Breast epithelium (tissue), 4 donors: Measurements from ENCODE around the gene M1AP. TPM values are rescaled to one million over a fixed set of nuclear protein-coding genes. Genes with fewer than 3 reads are reported as not detected.
A peak's percentile ranks its signal among the peaks of the same experiment; 100 is the strongest.

Experiments
- DNase-seq, 2 donors: peaks; one replicate each; pipeline ENCODE4 v3.0.0-alpha.2; 2019; ENCODE audit warnings: low spot score in 2 of 2
- H3K27ac ChIP-seq, 2 donors: fragments of 200-600 bp; sonication (generic) in 1 of 2; one replicate each; pipeline ENCODE4 v1.5.1; 2016 to 2019; ENCODE audit warnings: mild to moderate bottlenecking in 1 of 2
- H3K27me3 ChIP-seq, 2 donors: fragments of 200-600 bp; sonication (generic) in 1 of 2; one replicate each; pipeline versions ENCODE4 v1.5.1 to v1.6.0; 2017 to 2019; ENCODE audit warnings: control low read depth in 1 of 2, mild to moderate bottlenecking in 1 of 2
- H3K36me3 ChIP-seq: fragments of 200-600 bp; one replicate; pipeline ENCODE4 v1.5.1; 2019
- H3K4me1 ChIP-seq, 2 donors: fragments of 200-600 bp; sonication (generic); one replicate each; pipeline ENCODE4 v1.5.1; 2016 to 2019; ENCODE audit warnings: control low read depth in 1 of 2
- H3K4me3 ChIP-seq, 3 donors: fragments of 200-600 bp; sonication (generic); 1 replicate in 2 of 3; 2 replicates in 1 of 3; pipeline ENCODE4 v1.5.1; 2016 to 2019; ENCODE audit warnings: mild to moderate bottlenecking in 3 of 3, moderate library complexity in 2 of 3
- H3K9me3 ChIP-seq, 2 donors: fragments of 200-600 bp; sonication (generic) in 1 of 2; one replicate each; pipeline ENCODE4 v1.5.1; 2016 to 2019; ENCODE audit warnings: control low read depth in 1 of 2
- POLR2A ChIP-seq: fragments of 450-650 bp; IDR thresholded peaks from one replicate; pipeline ENCODE4 v1.6.1; 2016; ENCODE audit warnings: antibody characterized with exemption, mild to moderate bottlenecking, moderate library complexity
- POLR2AphosphoS5 ChIP-seq, 3 donors: sonication (generic); formaldehyde crosslinking; IDR thresholded peaks; one replicate each; pipeline ENCODE4 v1.6.1; 2017; ENCODE audit warnings: antibody characterized with exemption in 3 of 3
- intact Hi-C: fragments of 100-400 bp; cut with DNase I; formaldehyde crosslinking; loops from one replicate; pipeline ENCODE4 v1.15.1; 2023; ENCODE audit warnings: low total_unique reads
- total RNA-seq, 3 donors: library from RNA; depleted of rRNA; stranded (reverse); fragments of >200 nt; gene quantifications; one replicate each; pipeline ENCODE4 v1.1.0, GENCODE V29; 2016
- TF ChIP-seq, protein P1 (sequence below), 3 donors: fragments of 450-650 bp; IDR thresholded peaks; one replicate each; pipeline ENCODE4 v1.5.1; 2016 to 2017; ENCODE audit warnings: antibody characterized with exemption in 3 of 3, mild to moderate bottlenecking in 3 of 3, moderate library complexity in 3 of 3

Gene M1AP
- total RNA-seq, 3 donors from 2014 or later: 0.29 to 3.4 (median 0.66) TPM

DNA sequence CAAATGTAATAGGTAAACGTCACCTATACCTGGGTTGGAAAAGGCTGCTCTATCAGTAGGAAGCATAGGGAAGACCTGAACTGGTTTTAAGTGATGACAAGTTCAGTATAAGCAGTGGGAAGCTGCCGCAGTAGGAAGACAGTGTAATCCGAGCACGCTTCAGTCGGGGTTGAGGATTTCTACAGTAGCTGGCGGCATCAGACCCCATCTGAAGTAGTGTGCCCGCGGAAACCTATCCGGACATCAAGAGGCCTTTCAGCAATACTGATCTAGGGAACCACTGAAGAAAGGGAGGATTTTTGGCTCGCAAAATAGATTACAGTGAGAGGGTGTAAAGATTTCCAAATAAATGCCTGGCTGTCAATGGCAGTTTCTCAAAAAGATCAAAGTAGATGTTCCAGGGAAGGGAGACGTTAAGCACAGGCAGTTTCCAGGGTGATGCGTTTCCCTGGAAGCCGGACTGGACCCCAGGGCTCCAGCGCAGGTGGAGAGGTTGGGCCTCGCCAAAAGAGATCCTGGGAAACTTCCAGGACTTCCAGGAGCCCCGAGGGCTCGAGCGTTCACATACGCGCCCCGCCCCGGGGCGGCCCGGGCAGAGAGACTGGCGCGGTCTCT, 99.7 kb downstream of the M1AP start:
- intact Hi-C loops: no loop called here
- Histone ChIP-seq H3K27ac (peak overlapping the region; percentile 75 to 79), H3K36me3 (no peaks in the 10 kb centered on the region), H3K27me3 (no peaks in the 10 kb centered on the region), H3K9me3 (no peaks in the 10 kb centered on the region), H3K4me3 (peak overlapping the region; percentile 51 to 83 (median 68)), H3K4me1 (no peaks in the 10 kb centered on the region)
- no peak for DNase-seq
- TF ChIP-seq POLR2A: no peak
- no peak for TF ChIP-seq POLR2AphosphoS5 (IDR thresholded peaks at IDR 0.05)
- TF ChIP-seq, protein P1, sequence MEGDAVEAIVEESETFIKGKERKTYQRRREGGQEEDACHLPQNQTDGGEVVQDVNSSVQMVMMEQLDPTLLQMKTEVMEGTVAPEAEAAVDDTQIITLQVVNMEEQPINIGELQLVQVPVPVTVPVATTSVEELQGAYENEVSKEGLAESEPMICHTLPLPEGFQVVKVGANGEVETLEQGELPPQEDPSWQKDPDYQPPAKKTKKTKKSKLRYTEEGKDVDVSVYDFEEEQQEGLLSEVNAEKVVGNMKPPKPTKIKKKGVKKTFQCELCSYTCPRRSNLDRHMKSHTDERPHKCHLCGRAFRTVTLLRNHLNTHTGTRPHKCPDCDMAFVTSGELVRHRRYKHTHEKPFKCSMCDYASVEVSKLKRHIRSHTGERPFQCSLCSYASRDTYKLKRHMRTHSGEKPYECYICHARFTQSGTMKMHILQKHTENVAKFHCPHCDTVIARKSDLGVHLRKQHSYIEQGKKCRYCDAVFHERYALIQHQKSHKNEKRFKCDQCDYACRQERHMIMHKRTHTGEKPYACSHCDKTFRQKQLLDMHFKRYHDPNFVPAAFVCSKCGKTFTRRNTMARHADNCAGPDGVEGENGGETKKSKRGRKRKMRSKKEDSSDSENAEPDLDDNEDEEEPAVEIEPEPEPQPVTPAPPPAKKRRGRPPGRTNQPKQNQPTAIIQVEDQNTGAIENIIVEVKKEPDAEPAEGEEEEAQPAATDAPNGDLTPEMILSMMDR (IDR thresholded peaks at IDR 0.05): no peak

DNA sequence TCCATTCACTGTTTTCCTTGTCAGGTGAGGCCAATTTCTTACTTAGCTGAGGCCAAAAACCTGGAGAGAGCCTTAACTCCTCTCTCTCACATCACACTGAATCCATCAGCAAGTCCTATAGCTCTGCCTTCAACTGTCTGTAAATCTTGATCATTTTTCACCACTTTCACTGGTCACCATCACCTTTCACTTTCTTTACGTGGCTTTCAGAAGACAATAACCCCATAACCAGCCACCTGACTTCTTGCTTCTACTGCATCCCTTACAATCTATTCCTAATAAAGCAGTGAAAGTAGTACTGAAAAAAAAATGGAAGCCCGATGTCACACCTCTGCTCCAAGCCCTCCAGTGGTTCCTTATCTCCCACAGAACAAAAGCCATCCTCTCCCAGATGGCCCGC, 102.1 kb downstream of the M1AP start:
- Histone ChIP-seq H3K4me3 (no peak overlapping the region), H3K27ac (no peak overlapping the region), H3K4me1 (no peaks in the 10 kb centered on the region), H3K27me3 (no peaks in the 10 kb centered on the region), H3K9me3 (no peaks in the 10 kb centered on the region), H3K36me3 (no peaks in the 10 kb centered on the region)
- DNase-seq: no peak
- TF ChIP-seq, protein P1 (IDR thresholded peaks at IDR 0.05): no peak
- TF ChIP-seq POLR2AphosphoS5 (IDR thresholded peaks at IDR 0.05) (no peak), POLR2A (no peak)
- intact Hi-C loops: no loop called here

DNA sequence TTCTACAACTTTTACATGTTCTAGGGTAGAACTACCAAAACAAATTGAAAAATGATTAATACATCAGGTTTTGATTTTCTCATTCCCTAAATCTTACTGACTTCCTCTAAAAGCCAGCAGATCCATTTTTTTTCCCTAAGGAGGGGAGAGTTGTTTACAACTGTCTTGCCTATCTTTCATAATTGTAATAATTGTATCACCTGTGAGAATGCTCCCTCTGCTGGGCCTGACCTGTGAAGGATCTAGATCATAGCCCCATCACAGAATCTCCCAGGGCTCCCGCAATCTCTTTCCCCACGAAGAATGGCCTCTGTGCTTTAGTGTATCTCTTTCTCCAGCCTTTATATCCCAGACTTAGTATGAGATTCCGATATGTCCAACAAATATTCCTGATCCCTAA, 103.5 kb downstream of the M1AP start:
- Histone ChIP-seq H3K4me3 (no peak overlapping the region), H3K4me1 (no peaks in the 10 kb centered on the region), H3K36me3 (no peaks in the 10 kb centered on the region), H3K9me3 (no peaks in the 10 kb centered on the region), H3K27me3 (no peaks in the 10 kb centered on the region), H3K27ac (no peak overlapping the region)
- TF ChIP-seq POLR2A: no peak
- no peak for TF ChIP-seq POLR2AphosphoS5 (IDR thresholded peaks at IDR 0.05)
- TF ChIP-seq, protein P1 (IDR thresholded peaks at IDR 0.05): no peak
- no peak for DNase-seq
- intact Hi-C loops: no loop called here

DNA sequence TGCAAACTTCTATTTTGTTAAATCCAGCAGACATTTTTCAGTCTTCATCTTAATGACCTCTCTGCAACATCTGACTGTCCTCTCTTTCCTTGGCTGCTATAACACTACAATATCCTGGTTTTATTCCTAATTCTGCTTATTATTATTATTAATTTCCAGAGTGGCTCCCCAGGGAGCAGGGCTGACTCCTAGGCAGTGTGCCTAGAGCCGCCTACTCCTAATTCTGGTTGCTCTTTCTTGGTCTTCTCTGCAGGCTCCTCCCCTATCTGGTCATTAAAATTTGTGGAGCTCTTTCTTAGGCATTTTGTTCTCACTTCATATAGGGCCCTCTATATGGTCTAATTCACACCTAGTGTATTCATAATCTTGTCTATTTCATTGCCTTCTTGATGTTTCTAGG, 105.2 kb downstream of the M1AP start:
- Histone ChIP-seq H3K4me3 (no peak overlapping the region), H3K9me3 (no peaks in the 10 kb centered on the region), H3K36me3 (no peaks in the 10 kb centered on the region), H3K27ac (no peak overlapping the region), H3K27me3 (no peaks in the 10 kb centered on the region), H3K4me1 (no peaks in the 10 kb centered on the region)
- TF ChIP-seq POLR2A: no peak
- TF ChIP-seq POLR2AphosphoS5 (IDR thresholded peaks at IDR 0.05): no peak
- TF ChIP-seq, protein P1 (IDR thresholded peaks at IDR 0.05): no peak
- intact Hi-C loops: no loop called here
- DNase-seq: no peak

DNA sequence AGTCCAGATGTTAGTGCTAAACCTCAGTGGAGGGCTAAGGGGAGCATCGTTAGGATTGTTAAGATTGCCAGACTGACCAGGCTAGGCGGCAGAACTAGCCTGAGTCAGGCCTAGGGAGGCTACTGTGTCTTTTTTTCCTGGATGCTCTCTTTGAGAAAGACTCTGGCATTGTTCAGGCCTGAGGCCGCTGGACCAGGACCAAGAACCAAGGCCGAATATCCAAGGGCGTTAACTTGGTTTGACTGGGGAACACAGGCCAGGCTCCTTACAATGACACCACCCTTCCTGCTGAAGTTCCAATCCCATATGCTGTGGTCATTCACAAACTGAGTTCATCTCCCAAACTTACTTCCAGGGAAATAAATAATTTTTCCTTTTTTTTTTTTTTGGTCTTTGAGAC, 107.8 kb downstream of the M1AP start:
- TF ChIP-seq, protein P1 (IDR thresholded peaks at IDR 0.05): no peak
- TF ChIP-seq POLR2AphosphoS5 (IDR thresholded peaks at IDR 0.05) (no peak), POLR2A (no peak)
- no peaks in the 10 kb centered on the region for H3K4me1 ChIP-seq
- DNase-seq: no peak
- no peaks in the 10 kb centered on the region for H3K27me3 ChIP-seq
- H3K9me3 ChIP-seq: no peaks in the 10 kb centered on the region
- intact Hi-C loops: no loop called here
- H3K36me3 ChIP-seq: no peaks in the 10 kb centered on the region
- no peak overlapping the region for H3K4me3 ChIP-seq
- H3K27ac ChIP-seq: no peak overlapping the region
